Transverse colon (tissue), 4 donors: ENCODE results near the gene TSPAN32. TPM values are rescaled to one million over a fixed set of nuclear protein-coding genes. Genes with fewer than 3 reads are reported as not detected.
A peak's percentile ranks its signal among the peaks of the same experiment; 100 is the strongest.

Source experiments
- DNase-seq: peaks from one replicate; pipeline ENCODE4 v3.0.0-alpha.2; 2019
- H3K27ac ChIP-seq, 4 donors: fragments of 200-600 bp; sonication (generic); 2 replicates each; pipeline ENCODE4 v1.5.1; 2016 to 2018; ENCODE audit warnings: inconsistent platforms in 4 of 4
- H3K27me3 ChIP-seq: fragments of 200-600 bp; sonication (generic); 2 replicates; pipeline ENCODE4 v1.5.1; 2017; ENCODE audit warnings: inconsistent platforms
- H3K36me3 ChIP-seq, 4 donors: fragments of 200-600 bp; sonication (generic); 2 replicates each; pipeline ENCODE4 v1.5.1; 2017 to 2019; ENCODE audit warnings: inconsistent platforms in 4 of 4
- H3K4me1 ChIP-seq, 4 donors: fragments of 200-600 bp; sonication (generic); 2 replicates each; pipeline ENCODE4 v1.5.1; 2017 to 2020; ENCODE audit warnings: inconsistent platforms in 4 of 4
- H3K4me3 ChIP-seq, 4 donors: fragments of 200-600 bp; sonication (generic); 1 replicate in 1 of 4; 2 replicates in 3 of 4; pipeline versions ENCODE4 v1.5.1 to v1.6.1; 2017 to 2019; ENCODE audit warnings: inconsistent platforms in 4 of 4
- H3K9me3 ChIP-seq, 2 donors: fragments of 200-600 bp; sonication (generic); 2 replicates each; pipeline ENCODE4 v1.5.1; 2017 to 2019; ENCODE audit warnings: inconsistent platforms in 2 of 2
- EP300 ChIP-seq: sonication (generic); formaldehyde crosslinking; IDR thresholded peaks from one replicate; pipeline ENCODE4 v1.6.1; 2017; ENCODE audit warnings: antibody characterized with exemption, low read depth
- POLR2A ChIP-seq: fragments of 450-650 bp; IDR thresholded peaks from one replicate; pipeline ENCODE4 v1.6.1; 2016; ENCODE audit warnings: antibody characterized with exemption, mild to moderate bottlenecking, moderate library complexity
- POLR2AphosphoS5 ChIP-seq, 3 donors: sonication (generic); formaldehyde crosslinking; IDR thresholded peaks; one replicate each; pipeline ENCODE4 v1.6.1; 2016; ENCODE audit warnings: antibody characterized with exemption in 3 of 3
- WGBS, 2 donors: methylation state at CpG; one replicate each; pipeline ENCODE4 v1.1.5; 2018; ENCODE audit warnings: low coverage in 1 of 2; 5-methylcytosine and 5-hydroxymethylcytosine counted together
- in situ Hi-C, 4 donors: fragments of 200-750 bp; cut with MboI; loops; one replicate each; pipeline versions ENCODE4 v1.15.0 to v1.15.1; 2017; ENCODE audit warnings: low sequenced_read_pairs in 3 of 4, low pct_ligation_motif_present in 1 of 4, low pct_unique_long_range_greater_than_20kb in 1 of 4
- intact Hi-C: fragments of 100-400 bp; cut with DNase I; formaldehyde crosslinking; loops from one replicate; pipeline ENCODE4 v1.15.1; 2023; ENCODE audit warnings: low total_unique reads
- total RNA-seq, 4 donors: library from RNA; depleted of rRNA; stranded (reverse); fragments of >200 nt; gene quantifications; one replicate each; pipeline ENCODE4 v1.1.0, GENCODE V29; 2016
- TF ChIP-seq, protein P1 (sequence below), 5 experiments: fragments of 200-600 bp in 3 of 5; fragments of 450-650 bp in 2 of 5; sonication (generic) in 3 of 5; IDR thresholded peaks; 1 replicate in 2 of 5; 2 replicates in 3 of 5; pipeline ENCODE4 v1.5.1; 2016 to 2017; ENCODE audit warnings: antibody characterized with exemption in 5 of 5, inconsistent platforms in 3 of 5, mild to moderate bottlenecking in 2 of 5, moderate library complexity in 1 of 5

Gene TSPAN32
- total RNA-seq, 4 donors from 2014 or later, result 0.16 to 0.96 TPM; not detected in 2

DNA sequence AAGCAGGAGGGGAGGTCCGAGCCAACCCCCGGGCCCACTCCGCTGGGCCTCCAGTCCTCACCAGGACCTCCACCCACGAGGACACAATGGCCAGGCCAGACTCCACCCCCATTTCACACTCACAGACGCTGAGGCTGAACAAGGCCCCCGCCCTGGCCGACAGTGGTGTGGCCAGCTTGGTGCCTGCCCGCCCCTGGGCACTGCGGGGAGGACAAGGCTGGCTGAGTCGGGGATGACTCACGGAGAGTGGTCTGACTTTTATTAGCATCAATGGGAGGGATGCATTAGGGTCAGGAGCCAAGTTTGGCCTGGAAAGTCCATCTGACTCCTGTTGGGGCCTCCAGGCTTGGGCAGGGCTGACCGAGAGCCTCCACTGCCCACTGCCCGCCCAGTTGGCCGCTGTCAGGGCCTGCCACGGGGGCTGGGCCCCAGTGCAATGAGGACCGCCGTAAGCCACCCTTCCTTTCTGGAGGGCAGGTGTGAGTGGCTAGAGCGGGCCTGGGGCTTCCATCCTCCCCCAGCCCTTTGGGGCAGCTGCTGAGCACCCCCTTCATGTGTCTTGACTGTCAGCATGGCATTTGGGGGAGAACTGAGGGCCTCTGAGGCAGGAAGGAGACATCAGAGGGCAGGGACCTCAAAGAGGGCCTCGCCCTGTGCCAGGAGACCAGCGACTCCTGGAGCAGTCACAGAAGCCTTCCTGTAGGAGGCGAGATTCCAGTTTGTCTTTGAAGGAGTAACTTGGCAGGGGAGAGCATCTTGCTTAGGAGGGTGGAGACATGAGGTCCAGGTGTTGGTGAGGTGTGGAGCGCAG lies 10.6 kb downstream of the TSPAN32 start:
- no peak overlapping the region for H3K4me3 ChIP-seq
- DNase-seq, result no peak
- TF ChIP-seq EP300 (no peak), POLR2AphosphoS5 (IDR thresholded peaks at IDR 0.05) (no peak), POLR2A (no peak)
- TF ChIP-seq, protein P1, sequence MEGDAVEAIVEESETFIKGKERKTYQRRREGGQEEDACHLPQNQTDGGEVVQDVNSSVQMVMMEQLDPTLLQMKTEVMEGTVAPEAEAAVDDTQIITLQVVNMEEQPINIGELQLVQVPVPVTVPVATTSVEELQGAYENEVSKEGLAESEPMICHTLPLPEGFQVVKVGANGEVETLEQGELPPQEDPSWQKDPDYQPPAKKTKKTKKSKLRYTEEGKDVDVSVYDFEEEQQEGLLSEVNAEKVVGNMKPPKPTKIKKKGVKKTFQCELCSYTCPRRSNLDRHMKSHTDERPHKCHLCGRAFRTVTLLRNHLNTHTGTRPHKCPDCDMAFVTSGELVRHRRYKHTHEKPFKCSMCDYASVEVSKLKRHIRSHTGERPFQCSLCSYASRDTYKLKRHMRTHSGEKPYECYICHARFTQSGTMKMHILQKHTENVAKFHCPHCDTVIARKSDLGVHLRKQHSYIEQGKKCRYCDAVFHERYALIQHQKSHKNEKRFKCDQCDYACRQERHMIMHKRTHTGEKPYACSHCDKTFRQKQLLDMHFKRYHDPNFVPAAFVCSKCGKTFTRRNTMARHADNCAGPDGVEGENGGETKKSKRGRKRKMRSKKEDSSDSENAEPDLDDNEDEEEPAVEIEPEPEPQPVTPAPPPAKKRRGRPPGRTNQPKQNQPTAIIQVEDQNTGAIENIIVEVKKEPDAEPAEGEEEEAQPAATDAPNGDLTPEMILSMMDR (IDR thresholded peaks at IDR 0.05), result no peak
- H3K4me1 ChIP-seq, result peaks cover 8 to 28% (median 14%) of the 10 kb centered on the region in 4 donors
- intact Hi-C loops, result no loop called here
- H3K36me3 ChIP-seq, result no peaks in the 10 kb centered on the region
- no peaks in the 10 kb centered on the region for H3K9me3 ChIP-seq
- in situ Hi-C loops, result loop anchor here in 3 of 4 donors (10.0 to 25.0 kb wide), 3 partner anchors 102 to 575 kb away; partner anchors contain the start of gene CDKN1C (in 1 of the 3)
- WGBS, 2 donors, result 60 to 70% methylated on average over 1 to 22 of the region's 22 CpGs
- peak overlapping the region; percentile 1 to 43 (median 33) for H3K27ac ChIP-seq
- H3K27me3 ChIP-seq, result no peaks in the 10 kb centered on the region

DNA sequence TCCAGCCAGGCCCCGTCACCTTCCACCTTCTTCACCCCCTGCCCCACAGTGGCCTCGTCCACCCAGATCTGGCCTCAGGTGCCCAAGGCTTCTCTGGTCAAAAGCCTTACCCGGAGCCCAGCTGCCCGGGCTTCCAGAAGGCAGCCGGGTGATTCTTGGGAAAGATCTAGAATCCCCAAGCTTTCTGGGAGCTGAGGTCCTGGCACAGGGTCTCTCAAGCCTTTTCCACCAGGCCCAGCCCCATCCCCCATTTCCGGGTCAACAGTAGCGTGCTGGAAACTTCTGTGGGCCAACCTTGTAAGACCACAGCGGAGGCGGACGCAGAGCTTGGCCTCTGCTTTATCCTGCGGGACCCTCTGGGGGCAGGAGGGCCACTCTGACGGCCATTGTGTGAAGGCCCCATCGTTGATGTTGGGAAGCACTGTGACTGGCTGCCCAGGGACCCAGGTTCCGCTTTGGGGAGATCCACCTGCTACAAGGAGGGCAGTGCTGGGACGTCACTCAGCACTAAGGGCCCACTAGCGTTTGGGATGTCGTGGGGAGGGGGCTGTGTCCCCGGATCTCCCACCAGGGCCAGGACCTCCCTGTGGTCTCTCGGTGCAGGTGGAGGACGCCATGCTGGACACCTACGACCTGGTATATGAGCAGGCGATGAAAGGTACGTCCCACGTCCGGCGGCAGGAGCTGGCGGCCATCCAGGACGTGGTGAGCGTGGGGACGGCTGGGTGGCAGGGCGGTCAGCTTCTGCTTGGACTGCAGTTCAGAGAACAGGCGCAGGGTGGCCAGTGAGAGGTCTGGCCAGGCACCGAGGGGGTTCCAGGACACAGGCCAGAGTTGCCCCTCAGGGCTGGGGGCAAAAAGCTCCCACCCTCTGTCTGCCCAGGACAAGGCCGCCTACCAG lies 11.5 kb downstream of the TSPAN32 start:
- in situ Hi-C loops, result loop anchor here in 3 of 4 donors (10.0 to 25.0 kb wide), 3 partner anchors 102 to 574 kb away; partner anchors contain the start of gene CDKN1C (in 1 of the 3)
- TF ChIP-seq EP300 (no peak), POLR2A (no peak), POLR2AphosphoS5 (IDR thresholded peaks at IDR 0.05) (no peak)
- TF ChIP-seq, protein P1 (IDR thresholded peaks at IDR 0.05), result no peak
- intact Hi-C loops, result no loop called here
- H3K27me3 ChIP-seq, result no peaks in the 10 kb centered on the region
- H3K4me3 ChIP-seq, result no peak overlapping the region
- peaks cover 7 to 25% (median 14%) of the 10 kb centered on the region in 4 donors for H3K4me1 ChIP-seq
- peak; percentile 6 for DNase-seq
- H3K9me3 ChIP-seq, result no peaks in the 10 kb centered on the region
- no peaks in the 10 kb centered on the region for H3K36me3 ChIP-seq
- peak overlapping the region; percentile 10 to 78 (median 56) for H3K27ac ChIP-seq
- 87% methylated on average over 28 of the region's 34 CpGs; no CpG with 5 or more reads in 1 of the 2 donors for WGBS, 2 donors

DNA sequence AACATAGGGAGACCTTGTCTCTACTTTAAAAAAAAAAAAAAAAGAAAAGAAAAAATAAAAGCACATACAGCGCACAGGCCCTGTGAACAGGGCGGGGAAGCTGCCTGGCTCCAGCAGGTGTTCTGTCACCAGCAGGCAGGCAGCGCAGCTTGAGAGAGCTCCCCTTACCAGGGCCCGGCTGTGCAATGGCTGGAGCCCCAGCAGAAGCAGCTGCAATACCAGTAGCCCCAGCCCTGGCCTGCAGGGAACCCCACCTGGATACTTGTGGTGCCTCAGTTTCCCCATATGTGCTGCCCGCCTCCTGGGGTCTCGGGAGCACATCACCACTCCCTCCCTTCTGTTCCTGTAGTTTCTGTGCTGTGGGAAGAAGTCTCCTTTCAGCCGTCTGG lies 12.3 kb downstream of the TSPAN32 start:
- no peak for DNase-seq

More for the DNA sequence above, 12.3 kb downstream of the TSPAN32 start:
- Histone ChIP-seq H3K9me3 (no peaks in the 10 kb centered on the region), H3K36me3 (no peaks in the 10 kb centered on the region), H3K27ac (peak overlapping the region; percentile 71 to 84 (median 76)), H3K4me1 (peaks cover 7 to 25% (median 14%) of the 10 kb centered on the region in 4 donors), H3K4me3 (no peak overlapping the region), H3K27me3 (no peaks in the 10 kb centered on the region)
- 76% methylated on average over 2 to 7 of the region's 7 CpGs for WGBS, 2 donors
- in situ Hi-C loops, result loop anchor here in 3 of 4 donors (10.0 to 25.0 kb wide), 3 partner anchors 101 to 573 kb away; partner anchors contain the start of gene CDKN1C (in 1 of the 3)
- intact Hi-C loops, result loop anchor here (2.0 kb wide), 1 partner anchor 63 kb away; the partner anchor contains the start of gene CD81
- TF ChIP-seq EP300 (no peak), POLR2A (no peak), POLR2AphosphoS5 (IDR thresholded peaks at IDR 0.05) (no peak)
- TF ChIP-seq, protein P1 (IDR thresholded peaks at IDR 0.05), result no peak
